ENCODE measurements around the gene CNGB1. TPM values are rescaled to one million over a fixed set of nuclear protein-coding genes. Genes with fewer than 3 reads are reported as not detected.

The CNGB1 gene
- total RNA-seq, 1 donor from 2014 or later, result not detected

GRCh38 chr16:57938936-57939871 lies 31.7 kb downstream of the CNGB1 start:
- Histone ChIP-seq H3K27me3 (ENCODE audit: control insufficient read depth in 3 of 3, insufficient read depth in 3 of 3, low read length in 3 of 3) (peaks cover 10 to 16% (median 10%) of the 10 kb centered on the region in 3 donors), H3K9ac (ENCODE audit: low read depth in 1 of 3, low read length in 3 of 3) (no peak overlapping the region), H3K36me3 (ENCODE audit: control insufficient read depth in 3 of 3, insufficient read depth in 3 of 3, low read length in 3 of 3) (no peaks in the 10 kb centered on the region), H3K4me1 (ENCODE audit: control insufficient read depth in 3 of 3, insufficient read depth in 3 of 3, low read length in 3 of 3) (peaks cover 0 to 2% (median 0%) of the 10 kb centered on the region in 3 donors), H3K27ac (ENCODE audit: low read depth, low read length) (no peak overlapping the region), H3K9me3 (ENCODE audit: control insufficient read depth in 3 of 3, low read length in 3 of 3) (no peaks in the 10 kb centered on the region), H3K4me3 (ENCODE audit: low read length in 3 of 3) (no peak overlapping the region)

DNA sequence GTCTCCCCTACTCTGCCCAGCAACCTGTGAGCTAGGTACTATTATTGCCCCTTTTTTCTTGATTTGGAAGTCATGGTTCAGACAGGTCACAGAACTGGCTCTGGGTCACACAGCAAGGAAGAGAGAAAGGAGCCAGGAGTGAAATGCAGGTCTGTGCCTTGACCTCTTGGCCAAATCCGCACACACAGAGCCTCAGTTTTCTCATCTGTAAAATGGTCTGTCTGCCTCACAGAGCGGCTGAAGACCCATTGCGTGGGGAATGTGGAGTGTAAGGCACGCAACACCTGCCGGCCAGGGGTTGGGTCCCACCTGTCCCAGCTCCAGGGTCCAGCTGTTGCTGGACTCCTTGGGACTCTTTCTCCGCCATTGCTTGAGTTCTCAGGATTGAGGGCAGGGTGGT lies 32.4 kb downstream of the CNGB1 start:
- Histone ChIP-seq H3K4me3 (ENCODE audit: low read length in 3 of 3) (no peak overlapping the region), H3K27ac (ENCODE audit: low read depth, low read length) (no peak overlapping the region), H3K9me3 (ENCODE audit: control insufficient read depth in 3 of 3, low read length in 3 of 3) (no peaks in the 10 kb centered on the region), H3K4me1 (ENCODE audit: control insufficient read depth in 3 of 3, insufficient read depth in 3 of 3, low read length in 3 of 3) (peaks cover 0 to 2% (median 0%) of the 10 kb centered on the region in 3 donors), H3K36me3 (ENCODE audit: control insufficient read depth in 3 of 3, insufficient read depth in 3 of 3, low read length in 3 of 3) (no peaks in the 10 kb centered on the region), H3K27me3 (ENCODE audit: control insufficient read depth in 3 of 3, insufficient read depth in 3 of 3, low read length in 3 of 3) (peaks cover 10 to 16% (median 10%) of the 10 kb centered on the region in 3 donors), H3K9ac (ENCODE audit: low read depth in 1 of 3, low read length in 3 of 3) (no peak overlapping the region)

- no peaks in the 10 kb centered on the region for H3K9me3 ChIP-seq (ENCODE audit: control insufficient read depth in 3 of 3, low read length in 3 of 3)
- H3K4me3 ChIP-seq (ENCODE audit: low read length in 3 of 3), result no peak overlapping the region
- H3K9ac ChIP-seq (ENCODE audit: low read depth in 1 of 3, low read length in 3 of 3), result no peak overlapping the region
- peaks cover 10 to 16% (median 10%) of the 10 kb centered on the region in 3 donors for H3K27me3 ChIP-seq (ENCODE audit: control insufficient read depth in 3 of 3, insufficient read depth in 3 of 3, low read length in 3 of 3)
- H3K4me1 ChIP-seq (ENCODE audit: control insufficient read depth in 3 of 3, insufficient read depth in 3 of 3, low read length in 3 of 3), result peaks cover 0 to 2% (median 0%) of the 10 kb centered on the region in 3 donors
- H3K27ac ChIP-seq (ENCODE audit: low read depth, low read length), result no peak overlapping the region
- no peaks in the 10 kb centered on the region for H3K36me3 ChIP-seq (ENCODE audit: control insufficient read depth in 3 of 3, insufficient read depth in 3 of 3, low read length in 3 of 3)
Measured at GRCh38 chr16:57937861-57938260, 33.1 kb downstream of the CNGB1 start.

DNA sequence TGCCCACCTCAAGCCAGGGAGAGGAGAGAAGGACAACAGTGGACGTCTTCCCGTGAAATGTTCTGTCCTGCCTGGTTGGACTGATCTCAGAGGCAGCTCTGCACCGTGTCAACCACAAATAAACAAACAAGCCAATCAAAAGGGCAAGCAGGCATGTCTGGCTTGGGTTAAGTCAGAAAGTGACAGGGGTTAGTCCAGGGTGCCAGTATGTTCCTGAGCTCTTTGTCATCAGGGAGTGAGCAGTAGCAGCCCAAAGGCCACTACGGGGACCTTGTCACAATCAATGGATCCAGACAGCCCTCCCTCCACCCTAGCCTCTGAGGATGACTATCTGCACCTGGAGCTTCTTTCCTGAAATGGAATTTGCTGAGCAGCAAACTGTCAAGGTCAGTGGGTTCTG lies 35.0 kb downstream of the CNGB1 start:
- no peaks in the 10 kb centered on the region for H3K9me3 ChIP-seq (ENCODE audit: control insufficient read depth in 3 of 3, low read length in 3 of 3)
- H3K27me3 ChIP-seq (ENCODE audit: control insufficient read depth in 3 of 3, insufficient read depth in 3 of 3, low read length in 3 of 3), result peaks cover 10 to 16% (median 13%) of the 10 kb centered on the region in 3 donors
- H3K9ac ChIP-seq (ENCODE audit: low read depth in 1 of 3, low read length in 3 of 3), result no peak overlapping the region
- no peaks in the 10 kb centered on the region for H3K36me3 ChIP-seq (ENCODE audit: control insufficient read depth in 3 of 3, insufficient read depth in 3 of 3, low read length in 3 of 3)
- H3K4me1 ChIP-seq (ENCODE audit: control insufficient read depth in 3 of 3, insufficient read depth in 3 of 3, low read length in 3 of 3), result peaks cover 0 to 2% (median 0%) of the 10 kb centered on the region in 3 donors
- H3K27ac ChIP-seq (ENCODE audit: low read depth, low read length), result no peak overlapping the region
- H3K4me3 ChIP-seq (ENCODE audit: low read length in 3 of 3), result no peak overlapping the region

DNA sequence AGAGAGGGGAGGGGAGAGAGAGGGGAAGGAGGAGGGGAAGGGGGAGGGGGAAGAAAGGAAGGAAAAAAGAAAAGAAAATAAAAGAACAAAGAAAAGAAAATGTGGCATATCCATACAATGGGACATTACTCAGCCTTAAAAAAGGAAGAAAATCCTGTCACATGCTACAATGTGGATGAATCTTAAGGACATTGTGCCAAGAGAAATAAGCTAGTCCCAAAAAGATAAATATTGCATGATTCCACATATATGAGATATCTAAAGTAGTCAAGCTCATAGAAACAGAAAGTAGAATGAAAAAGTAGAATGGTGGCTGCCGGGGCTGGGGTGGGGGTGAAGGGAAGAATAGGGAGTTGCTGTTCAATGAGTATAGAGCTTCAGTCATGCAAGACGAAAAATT lies 40.4 kb downstream of the CNGB1 start:
- Histone ChIP-seq H3K4me3 (ENCODE audit: low read length in 3 of 3) (no peak overlapping the region), H3K36me3 (ENCODE audit: control insufficient read depth in 3 of 3, insufficient read depth in 3 of 3, low read length in 3 of 3) (no peaks in the 10 kb centered on the region), H3K9ac (ENCODE audit: low read depth in 1 of 3, low read length in 3 of 3) (no peak overlapping the region), H3K4me1 (ENCODE audit: control insufficient read depth in 3 of 3, insufficient read depth in 3 of 3, low read length in 3 of 3) (no peaks in the 10 kb centered on the region), H3K27ac (ENCODE audit: low read depth, low read length) (no peak overlapping the region), H3K27me3 (ENCODE audit: control insufficient read depth in 3 of 3, insufficient read depth in 3 of 3, low read length in 3 of 3) (peaks cover 0 to 4% (median 4%) of the 10 kb centered on the region in 3 donors), H3K9me3 (ENCODE audit: control insufficient read depth in 3 of 3, low read length in 3 of 3) (no peaks in the 10 kb centered on the region)

DNA sequence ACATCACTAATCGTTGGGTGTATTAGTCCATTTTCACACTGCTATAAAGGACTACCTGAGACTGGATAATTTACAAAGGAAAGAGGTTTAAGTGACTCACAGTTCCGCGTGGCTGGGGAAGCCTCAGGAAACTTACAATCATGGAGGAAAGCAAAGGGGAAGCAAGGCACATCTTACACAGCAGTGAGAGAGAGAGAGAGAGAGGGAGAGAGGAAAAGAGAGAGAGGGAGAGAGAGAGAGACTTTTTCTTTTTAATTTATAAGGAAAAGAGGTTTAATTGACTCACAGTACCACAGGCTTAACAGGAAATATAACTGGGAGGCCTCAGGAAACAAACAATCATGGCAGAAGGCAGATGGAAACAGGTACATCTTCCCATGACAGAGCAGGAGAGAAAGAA lies 41.7 kb downstream of the CNGB1 start:
- Histone ChIP-seq H3K9me3 (ENCODE audit: control insufficient read depth in 3 of 3, low read length in 3 of 3) (no peaks in the 10 kb centered on the region), H3K4me3 (ENCODE audit: low read length in 3 of 3) (no peak overlapping the region), H3K27ac (ENCODE audit: low read depth, low read length) (no peak overlapping the region), H3K36me3 (ENCODE audit: control insufficient read depth in 3 of 3, insufficient read depth in 3 of 3, low read length in 3 of 3) (no peaks in the 10 kb centered on the region), H3K4me1 (ENCODE audit: control insufficient read depth in 3 of 3, insufficient read depth in 3 of 3, low read length in 3 of 3) (no peaks in the 10 kb centered on the region), H3K27me3 (ENCODE audit: control insufficient read depth in 3 of 3, insufficient read depth in 3 of 3, low read length in 3 of 3) (peaks cover 0 to 7% (median 4%) of the 10 kb centered on the region in 3 donors), H3K9ac (ENCODE audit: low read depth in 1 of 3, low read length in 3 of 3) (no peak overlapping the region)

DNA sequence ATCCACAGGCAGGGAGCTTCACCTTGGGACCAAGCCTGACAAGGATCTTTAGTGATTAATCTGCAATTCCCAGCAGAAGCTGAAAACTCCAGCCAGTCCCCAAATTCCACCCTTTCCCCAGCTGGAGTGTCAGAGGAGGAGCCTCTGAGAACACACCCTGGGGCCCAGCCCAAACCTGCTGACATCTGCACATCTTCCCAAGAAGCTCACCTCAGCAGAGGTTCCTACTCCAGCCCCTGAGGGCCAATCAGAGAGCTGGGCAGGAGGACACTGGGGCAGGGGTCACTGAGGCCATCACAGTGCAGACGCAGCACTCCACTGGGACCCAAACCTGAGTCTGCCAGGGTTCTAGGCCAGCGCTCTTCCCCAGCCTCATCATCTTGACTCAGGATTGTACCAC lies 44.9 kb downstream of the CNGB1 start:
- H3K27ac ChIP-seq (ENCODE audit: low read depth, low read length), result no peak overlapping the region
- H3K36me3 ChIP-seq (ENCODE audit: control insufficient read depth in 3 of 3, insufficient read depth in 3 of 3, low read length in 3 of 3), result no peaks in the 10 kb centered on the region
- H3K4me3 ChIP-seq (ENCODE audit: low read length in 3 of 3), result no peak overlapping the region
- no peaks in the 10 kb centered on the region for H3K4me1 ChIP-seq (ENCODE audit: control insufficient read depth in 3 of 3, insufficient read depth in 3 of 3, low read length in 3 of 3)
- peaks cover 0 to 7% (median 3%) of the 10 kb centered on the region in 3 donors for H3K27me3 ChIP-seq (ENCODE audit: control insufficient read depth in 3 of 3, insufficient read depth in 3 of 3, low read length in 3 of 3)
- no peak overlapping the region for H3K9ac ChIP-seq (ENCODE audit: low read depth in 1 of 3, low read length in 3 of 3)
- no peaks in the 10 kb centered on the region for H3K9me3 ChIP-seq (ENCODE audit: control insufficient read depth in 3 of 3, low read length in 3 of 3)

GRCh38 chr16:57925310-57925709 lies 45.6 kb downstream of the CNGB1 start:
- H3K4me3 ChIP-seq (ENCODE audit: low read length in 3 of 3), result no peak overlapping the region
- no peaks in the 10 kb centered on the region for H3K9me3 ChIP-seq (ENCODE audit: control insufficient read depth in 3 of 3, low read length in 3 of 3)
- no peaks in the 10 kb centered on the region for H3K4me1 ChIP-seq (ENCODE audit: control insufficient read depth in 3 of 3, insufficient read depth in 3 of 3, low read length in 3 of 3)
- no peaks in the 10 kb centered on the region for H3K36me3 ChIP-seq (ENCODE audit: control insufficient read depth in 3 of 3, insufficient read depth in 3 of 3, low read length in 3 of 3)
- H3K9ac ChIP-seq (ENCODE audit: low read depth in 1 of 3, low read length in 3 of 3), result no peak overlapping the region
- H3K27ac ChIP-seq (ENCODE audit: low read depth, low read length), result no peak overlapping the region
- peaks cover 0 to 7% (median 3%) of the 10 kb centered on the region in 3 donors for H3K27me3 ChIP-seq (ENCODE audit: control insufficient read depth in 3 of 3, insufficient read depth in 3 of 3, low read length in 3 of 3)

DNA sequence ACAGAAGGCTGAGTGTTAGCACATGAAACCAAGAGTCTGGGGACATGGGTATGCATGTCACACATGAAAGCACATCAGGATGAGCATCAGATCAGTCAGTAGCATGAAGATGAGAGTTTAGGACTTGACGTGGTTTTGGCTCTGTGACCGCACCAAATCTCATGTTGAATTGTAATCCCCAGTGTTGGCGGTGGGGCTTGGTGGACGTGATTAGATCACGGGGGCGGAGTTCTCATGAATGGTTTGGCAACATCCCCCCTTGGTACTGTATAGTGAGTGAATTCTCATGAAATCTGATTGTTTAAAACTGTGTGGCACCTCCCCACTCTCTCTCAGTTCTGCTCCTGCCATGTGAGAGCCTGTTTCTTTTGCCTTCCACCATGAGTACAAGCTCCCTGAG lies 46.4 kb downstream of the CNGB1 start:
- Histone ChIP-seq H3K9me3 (ENCODE audit: control insufficient read depth in 3 of 3, low read length in 3 of 3) (no peaks in the 10 kb centered on the region), H3K27ac (ENCODE audit: low read depth, low read length) (no peak overlapping the region), H3K4me1 (ENCODE audit: control insufficient read depth in 3 of 3, insufficient read depth in 3 of 3, low read length in 3 of 3) (no peaks in the 10 kb centered on the region), H3K36me3 (ENCODE audit: control insufficient read depth in 3 of 3, insufficient read depth in 3 of 3, low read length in 3 of 3) (no peaks in the 10 kb centered on the region), H3K27me3 (ENCODE audit: control insufficient read depth in 3 of 3, insufficient read depth in 3 of 3, low read length in 3 of 3) (peaks cover 0 to 7% (median 3%) of the 10 kb centered on the region in 3 donors), H3K4me3 (ENCODE audit: low read length in 3 of 3) (no peak overlapping the region), H3K9ac (ENCODE audit: low read depth in 1 of 3, low read length in 3 of 3) (no peak overlapping the region)

- no peak overlapping the region for H3K9ac ChIP-seq (ENCODE audit: low read depth in 1 of 3, low read length in 3 of 3)
- no peaks in the 10 kb centered on the region for H3K9me3 ChIP-seq (ENCODE audit: control insufficient read depth in 3 of 3, low read length in 3 of 3)
- no peaks in the 10 kb centered on the region for H3K4me1 ChIP-seq (ENCODE audit: control insufficient read depth in 3 of 3, insufficient read depth in 3 of 3, low read length in 3 of 3)
- no peak overlapping the region for H3K4me3 ChIP-seq (ENCODE audit: low read length in 3 of 3)
- no peak overlapping the region for H3K27ac ChIP-seq (ENCODE audit: low read depth, low read length)
- H3K36me3 ChIP-seq (ENCODE audit: control insufficient read depth in 3 of 3, insufficient read depth in 3 of 3, low read length in 3 of 3), result no peaks in the 10 kb centered on the region
- H3K27me3 ChIP-seq (ENCODE audit: control insufficient read depth in 3 of 3, insufficient read depth in 3 of 3, low read length in 3 of 3), result peaks cover 0 to 7% (median 3%) of the 10 kb centered on the region in 3 donors
Measured at GRCh38 chr16:57923841-57924240, 47.1 kb downstream of the CNGB1 start.

Measured in skeletal muscle tissue (tissue), 4 donors.